HG03571 (cell line): ENCODE results near the gene EGFLAM.

Experiments used
- ATAC-seq: cut with Tn5 transposase; IDR thresholded peaks from one replicate; pipeline ENCODE4 v1.9.1; 2021; ENCODE audit not compliant: unreplicated experiment

Gene EGFLAM

DNA sequence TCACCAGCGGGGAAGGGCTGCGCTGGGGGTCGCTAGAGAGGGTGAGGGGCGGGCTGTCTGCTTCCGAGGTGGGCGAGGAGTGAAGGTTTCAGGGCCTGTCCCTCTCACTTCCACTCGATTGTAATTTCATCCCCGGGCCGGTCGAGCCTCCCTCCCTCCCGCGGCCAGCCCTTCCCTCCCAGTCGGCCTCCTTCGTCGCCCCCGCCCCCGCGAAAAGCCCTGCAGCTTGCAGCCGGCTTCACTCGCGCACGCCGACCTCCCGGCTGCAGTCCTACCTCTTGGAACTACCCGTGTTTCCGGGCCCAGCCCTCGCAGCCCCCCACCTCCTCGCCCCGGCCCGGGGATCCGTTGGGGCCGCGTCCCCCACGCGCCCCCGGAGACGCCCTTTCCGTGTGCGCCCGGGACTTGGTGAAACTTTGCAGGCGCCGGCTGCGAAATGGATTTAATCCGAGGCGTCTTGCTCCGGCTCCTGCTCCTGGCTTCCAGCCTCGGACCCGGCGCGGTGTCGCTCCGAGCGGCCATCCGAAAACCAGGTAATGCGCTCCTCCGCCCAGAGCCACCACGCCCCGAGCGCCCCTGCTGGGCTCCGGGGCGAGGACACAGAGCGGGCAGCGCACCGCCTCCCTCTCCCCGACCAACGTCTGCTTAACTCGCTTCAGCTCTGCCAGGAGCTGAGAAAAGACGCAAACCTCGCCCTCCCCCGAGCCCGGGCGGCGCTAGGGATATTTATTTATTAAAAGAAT lies at the start of gene EGFLAM:
EGFLAM (plus strand) TSS at position 241 of the 743 bp plus-strand sequence; CDS start at position 437, 196 bp downstream.
- no peak for ATAC-seq

DNA sequence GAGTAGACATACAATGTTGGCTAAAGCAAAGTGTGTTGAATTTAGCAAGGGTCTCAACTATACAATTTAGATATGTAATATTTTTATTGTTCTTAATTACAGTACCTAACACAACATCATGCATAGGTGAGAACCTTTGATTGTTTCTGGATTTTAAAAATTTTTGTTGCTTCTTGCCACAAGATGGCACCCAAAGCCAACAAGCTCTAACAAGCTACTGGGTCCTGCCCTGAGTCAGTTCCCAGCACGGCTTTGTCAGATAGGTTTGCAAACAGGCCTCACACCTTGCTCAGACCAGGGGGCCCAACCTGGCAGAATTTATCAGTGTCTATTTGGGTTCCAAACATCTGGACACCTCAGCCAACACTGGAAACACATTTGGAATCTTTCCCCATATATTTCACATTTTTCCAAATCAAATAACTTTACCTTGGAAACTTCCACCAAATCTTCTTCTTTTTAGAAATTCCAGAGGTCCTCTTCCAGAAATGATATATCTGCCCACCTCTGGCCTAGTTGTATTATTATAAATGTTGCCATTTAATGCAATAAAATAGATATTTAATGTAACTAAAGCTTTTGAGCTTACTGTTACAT lies 49.5 kb upstream of the EGFLAM start:
- ATAC-seq = no peak

DNA sequence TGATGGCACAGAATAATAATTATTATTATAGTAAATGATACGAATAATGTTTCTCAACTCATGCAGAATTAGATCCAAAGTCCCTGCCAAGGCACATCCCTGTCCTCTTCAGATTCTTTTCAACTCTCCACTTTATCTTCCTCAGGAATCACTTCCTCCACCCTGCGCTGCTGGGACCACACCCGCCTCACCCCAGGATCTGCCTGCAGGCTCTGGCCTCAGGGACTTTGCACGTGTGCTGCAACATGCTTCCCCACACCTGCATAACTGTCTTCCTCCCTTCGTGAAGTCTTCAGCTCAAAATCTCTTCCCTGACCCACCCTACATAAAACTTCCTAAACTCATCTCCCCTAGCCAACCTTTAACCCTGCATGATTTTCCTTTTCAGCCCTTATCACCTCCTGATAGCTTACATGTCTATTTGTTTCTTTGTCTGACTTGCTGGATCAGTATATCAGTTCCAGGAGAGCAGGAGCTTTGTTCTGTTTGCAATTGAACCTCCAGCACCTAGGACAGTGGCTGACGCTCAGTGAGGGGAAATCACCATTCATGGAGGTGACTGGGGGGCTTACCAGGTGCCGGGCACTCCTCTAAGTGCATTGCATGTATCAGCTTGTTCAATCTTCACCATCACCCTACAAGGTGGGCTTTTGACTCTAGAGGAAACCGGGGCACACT lies 47.5 kb upstream of the EGFLAM start:
- ATAC-seq = no peak

DNA sequence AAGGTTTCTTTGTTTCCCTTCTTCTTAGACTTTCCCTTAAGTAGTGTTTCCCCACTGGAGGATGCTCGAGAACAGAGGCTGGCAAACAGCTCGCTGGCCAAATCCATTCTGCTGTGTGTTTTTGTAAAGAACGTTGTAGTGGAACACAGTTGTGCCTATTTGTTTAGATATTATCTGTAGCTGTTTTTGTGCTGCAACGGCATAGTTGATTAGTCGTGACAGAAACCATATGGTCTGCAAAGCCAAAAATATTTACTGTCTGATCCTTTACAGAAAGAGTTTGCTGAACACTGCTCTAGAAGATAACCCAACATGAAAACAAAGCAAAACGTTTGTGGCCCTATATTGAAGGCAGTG lies 47.0 kb upstream of the EGFLAM start:
- no peak for ATAC-seq

DNA sequence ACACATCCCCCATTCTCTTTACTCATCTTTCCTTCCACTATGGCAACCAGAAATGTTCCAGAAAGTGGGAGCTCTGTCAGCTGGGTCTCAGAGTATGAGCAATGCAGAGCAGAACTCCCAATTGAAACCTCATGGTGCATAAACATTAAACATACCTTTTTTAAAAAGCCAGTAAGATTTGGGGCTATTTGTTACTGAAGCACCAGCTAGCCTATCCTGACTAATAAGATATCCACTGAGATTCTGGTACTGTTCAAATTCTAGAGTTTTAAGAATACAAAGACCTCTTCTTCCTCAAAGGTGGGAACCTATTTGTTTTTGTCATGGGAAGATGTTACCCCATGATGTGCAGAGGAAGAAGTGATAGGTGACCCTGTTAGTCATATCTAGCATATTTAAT lies 46.1 kb upstream of the EGFLAM start:
- ATAC-seq = no peak

DNA sequence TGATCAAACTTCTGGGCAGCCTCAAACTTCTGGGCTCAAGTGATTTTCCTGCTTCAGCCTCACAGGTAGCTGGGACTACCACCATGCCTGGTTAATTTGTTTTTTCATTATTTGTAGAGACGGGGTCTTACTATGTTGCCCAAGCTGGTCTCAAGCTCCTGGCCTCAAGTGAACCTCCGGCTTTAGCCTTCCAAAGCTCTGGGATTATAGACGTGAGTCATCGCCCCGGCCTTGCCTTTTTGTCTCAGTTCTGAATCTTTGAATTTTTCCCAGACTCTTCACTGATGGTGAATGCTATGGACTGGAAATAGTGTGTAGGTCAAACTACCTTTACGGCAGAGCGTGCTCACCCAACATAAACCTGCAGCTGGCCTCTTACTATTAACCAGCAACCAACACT lies 32.3 kb upstream of the EGFLAM start:
- no peak for ATAC-seq

DNA sequence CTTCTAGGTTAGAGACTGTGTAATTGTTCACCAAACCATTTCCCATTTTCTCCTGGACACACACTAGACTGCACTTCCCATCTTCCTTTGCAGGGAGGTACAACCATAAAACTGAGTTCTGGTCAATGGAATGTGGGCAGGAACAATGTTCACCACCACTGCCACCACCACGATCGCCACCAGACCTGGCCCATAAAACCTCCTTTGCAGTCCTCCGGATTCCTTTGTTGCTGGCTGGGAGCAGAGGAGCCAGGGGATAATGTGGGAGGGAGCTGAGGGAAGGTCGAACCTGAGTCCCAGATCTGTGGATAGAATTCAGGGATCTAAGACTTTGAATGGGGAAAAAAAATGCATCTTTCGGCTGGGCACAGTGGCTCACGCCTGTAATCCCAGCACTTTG lies 29.4 kb upstream of the EGFLAM start:
- no peak for ATAC-seq

DNA sequence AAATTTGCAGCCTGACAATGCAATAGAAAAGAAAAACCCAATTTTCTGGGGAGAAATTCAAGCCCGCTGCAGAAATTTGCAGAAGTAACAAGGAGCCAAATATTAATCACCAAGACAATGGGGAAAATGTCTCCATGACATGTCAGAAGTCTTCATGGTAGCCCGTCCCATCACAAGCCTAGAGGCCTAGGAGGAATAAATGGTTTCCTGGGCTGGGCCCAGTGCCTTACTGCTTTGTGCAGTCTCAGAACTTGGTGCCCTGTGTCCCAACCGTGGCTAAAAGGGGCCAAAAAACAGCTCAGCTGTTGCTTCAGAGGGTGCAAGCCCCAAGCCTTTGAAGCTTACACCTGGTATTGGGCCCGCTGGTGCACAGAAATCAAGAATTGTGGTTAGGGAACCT lies 23.6 kb upstream of the EGFLAM start:
- ATAC-seq = no peak

DNA sequence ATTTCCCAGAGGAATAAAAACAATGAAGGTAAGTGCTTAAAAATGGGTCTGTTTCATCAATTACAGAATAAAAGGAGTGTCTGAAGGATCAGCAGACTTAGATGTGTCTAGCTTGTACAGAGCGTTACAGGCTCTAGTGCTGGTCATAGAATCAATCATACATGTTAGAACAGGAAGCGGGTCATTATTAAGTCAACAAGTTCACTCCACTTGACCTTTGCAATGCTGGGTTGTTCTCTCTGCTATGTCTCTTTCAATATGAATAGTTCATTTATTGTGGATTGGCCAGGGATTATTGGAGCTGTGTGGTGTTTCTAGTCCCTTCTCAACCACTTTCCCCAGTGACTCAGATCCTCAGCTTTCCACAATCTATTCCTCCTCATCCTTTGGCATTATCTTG lies 20.7 kb upstream of the EGFLAM start:
- ATAC-seq = no peak

DNA sequence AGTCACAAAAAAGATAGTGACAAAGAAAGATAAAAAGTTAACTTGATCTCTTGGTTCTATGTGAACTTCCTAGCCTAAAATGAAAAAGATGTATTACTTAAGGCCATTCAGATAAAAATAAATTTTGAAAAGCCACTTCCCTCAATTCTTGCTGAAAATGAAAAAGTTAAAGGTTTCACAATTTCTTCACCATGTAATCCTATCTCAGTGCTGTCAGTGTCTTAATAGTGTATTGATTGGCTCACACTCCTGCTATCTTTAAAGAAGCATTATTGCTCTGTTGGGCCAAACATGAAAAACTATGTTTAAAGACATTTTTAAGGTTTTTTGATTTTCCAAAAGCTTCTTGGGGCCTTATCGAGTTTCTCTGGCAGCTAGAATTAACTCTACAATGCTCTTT lies 18.1 kb upstream of the EGFLAM start:
- ATAC-seq = no peak

DNA sequence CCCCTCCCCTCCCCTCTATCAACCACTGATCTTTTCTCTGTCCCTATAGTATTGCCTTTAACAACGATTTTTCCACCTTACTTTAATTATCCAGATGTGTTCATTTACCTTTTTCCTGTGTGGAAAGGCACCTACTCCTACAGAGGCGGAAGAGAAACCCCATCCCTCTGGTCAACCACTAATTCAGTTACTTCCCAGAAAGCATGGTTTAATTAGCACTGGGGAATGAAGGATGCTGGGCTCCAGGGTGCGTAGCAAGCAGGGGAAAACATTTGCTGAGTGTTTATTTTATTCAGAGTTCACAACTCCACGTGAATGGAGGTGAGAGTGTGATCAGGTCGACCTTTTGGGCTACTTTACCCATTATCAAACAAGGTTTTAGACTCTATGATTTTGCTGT lies 16.7 kb upstream of the EGFLAM start:
- ATAC-seq = no peak

DNA sequence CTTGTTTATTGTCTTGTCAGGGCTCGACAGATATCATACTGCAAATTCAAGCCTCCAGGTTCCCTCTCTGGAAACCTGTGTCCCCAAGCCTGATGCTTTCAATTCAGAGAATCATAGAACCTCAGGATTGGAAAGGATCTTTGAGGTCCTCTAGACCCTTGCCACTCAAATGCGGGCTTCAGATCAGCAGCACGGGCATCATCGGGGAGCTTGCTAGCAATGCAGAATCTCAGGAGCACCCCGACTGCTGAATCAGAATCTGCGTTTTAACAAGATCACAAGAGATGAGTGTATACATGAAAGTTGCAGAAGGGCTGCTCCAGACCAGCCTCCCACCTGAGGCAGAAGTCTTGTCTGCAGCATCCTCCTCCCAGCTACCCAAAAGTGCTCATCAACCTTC lies 13.1 kb upstream of the EGFLAM start:
- no peak for ATAC-seq

DNA sequence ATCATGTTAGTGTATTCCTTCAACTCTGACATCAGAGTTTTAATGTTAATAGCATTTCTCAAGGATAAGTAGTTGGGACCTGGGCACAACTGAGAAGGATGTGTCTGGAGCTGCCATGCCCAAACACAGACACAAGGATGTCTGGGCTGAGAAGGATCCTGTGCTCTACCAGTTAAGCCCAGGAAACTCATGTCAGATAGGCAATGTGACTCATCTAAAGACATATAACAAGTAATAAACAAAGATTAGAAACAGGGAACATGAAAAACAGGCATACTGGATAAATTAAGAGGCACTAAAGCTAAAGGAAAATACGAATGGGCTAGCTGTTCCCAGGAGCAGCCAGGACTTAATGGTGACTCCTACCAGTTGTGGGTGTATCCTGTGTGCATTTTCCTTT lies 9.1 kb upstream of the EGFLAM start:
- no peak for ATAC-seq

DNA sequence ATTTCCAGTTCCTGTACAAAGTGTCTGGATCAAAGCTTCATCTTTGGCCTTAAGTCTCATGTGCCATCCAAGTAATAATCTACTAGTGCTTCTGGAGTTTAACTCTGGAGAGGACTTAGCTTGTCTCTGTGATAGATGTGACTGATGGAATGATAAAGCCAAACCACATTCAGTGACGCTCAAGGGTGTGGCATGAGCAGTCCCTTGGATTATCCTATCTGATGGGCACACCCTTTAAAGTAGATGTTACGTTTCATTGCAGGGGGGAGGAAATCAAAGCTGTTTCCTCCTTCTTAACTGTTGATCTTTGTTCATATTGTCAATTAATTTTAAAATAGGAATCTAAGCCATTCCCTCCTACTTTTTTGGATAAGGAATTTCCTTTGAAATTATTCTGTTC lies 8.5 kb upstream of the EGFLAM start:
- ATAC-seq = no peak

DNA sequence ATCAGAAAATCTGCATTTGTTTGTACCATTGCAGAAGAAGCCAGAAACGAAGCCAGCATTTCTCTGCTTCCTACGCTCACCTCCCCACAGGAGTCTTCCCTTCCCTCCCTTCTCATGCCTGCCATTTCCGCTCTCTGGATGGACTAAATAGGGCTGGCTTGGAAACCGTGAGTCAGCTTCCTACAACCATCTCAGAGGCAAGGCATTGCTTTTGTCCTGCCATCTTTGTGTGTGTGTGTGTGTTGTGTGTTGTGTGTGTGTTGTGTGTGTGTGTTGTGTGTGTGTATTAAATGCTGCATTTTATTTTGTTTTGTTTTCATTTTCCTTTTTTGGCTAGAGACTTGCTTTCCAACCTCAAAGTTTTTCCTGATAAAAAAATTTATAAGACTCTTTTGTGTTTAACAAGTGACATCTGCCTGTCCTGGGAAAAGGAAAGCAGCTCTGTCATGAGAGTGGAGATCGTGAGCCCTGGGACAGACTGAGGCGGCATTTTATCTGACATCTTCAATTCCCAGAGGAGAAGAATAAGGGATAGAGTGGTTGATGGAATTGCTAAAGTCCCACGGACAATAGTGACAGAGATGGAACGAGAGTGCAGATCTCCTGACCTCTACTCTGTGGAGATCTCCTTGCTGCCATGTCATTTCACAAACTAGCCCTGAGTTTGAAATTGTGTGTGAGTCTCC lies 7.5 kb upstream of the EGFLAM start:
- ATAC-seq = no peak

DNA sequence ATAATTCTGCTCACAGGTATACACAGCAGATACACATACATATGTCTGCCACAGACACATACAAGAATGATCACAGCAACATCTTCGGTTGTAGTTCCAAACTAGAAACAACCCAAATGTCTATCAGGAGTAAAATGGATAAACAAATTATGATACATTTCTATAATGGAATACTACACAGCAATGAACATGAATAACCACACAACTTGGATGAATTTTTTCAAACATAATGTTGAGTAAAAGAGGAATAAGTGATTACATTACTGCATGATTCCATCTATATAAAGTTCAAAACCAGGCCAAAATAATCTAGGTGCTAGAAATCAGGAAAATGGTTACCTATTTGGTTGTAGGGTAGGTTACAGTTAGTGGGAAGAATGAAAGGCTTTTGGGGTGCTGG lies 4.6 kb upstream of the EGFLAM start:
- ATAC-seq = no peak

DNA sequence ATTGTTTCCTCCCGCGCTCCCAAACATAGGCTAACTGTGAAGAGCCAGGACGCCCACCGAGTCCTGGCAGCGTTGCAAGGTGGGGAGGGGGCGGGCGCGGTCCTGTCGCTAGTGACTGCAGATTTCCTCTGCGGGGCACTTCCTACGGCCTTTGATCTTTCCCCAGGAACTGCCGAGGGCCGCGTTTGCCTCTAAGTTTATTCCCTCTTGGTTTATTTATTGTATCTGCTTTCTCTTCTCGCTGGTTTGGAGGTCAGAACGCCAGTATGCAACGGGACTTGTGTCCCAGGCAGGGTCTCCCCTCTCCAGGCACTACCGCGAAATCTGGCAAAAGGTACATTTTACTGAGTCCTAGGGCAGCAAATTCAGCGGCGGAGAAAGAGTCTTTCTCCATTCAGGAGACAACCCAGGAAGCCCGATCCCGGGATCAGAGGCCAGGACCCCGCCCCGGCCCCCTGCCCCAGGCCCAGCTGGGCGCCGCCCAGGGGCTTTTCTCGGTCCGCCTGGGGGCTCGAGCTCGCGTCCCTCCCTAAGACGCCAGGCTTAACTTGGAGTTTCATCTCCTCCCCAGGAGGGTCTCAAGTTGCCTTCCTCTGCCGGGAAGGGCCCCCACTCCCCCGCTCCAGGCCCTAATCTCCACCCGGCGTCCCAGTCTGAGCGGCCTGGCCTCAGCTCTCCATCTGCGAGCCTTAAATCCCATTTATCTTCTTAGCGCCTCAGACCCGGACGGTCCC lies 884 bp upstream of the EGFLAM start:
- no peak for ATAC-seq

DNA sequence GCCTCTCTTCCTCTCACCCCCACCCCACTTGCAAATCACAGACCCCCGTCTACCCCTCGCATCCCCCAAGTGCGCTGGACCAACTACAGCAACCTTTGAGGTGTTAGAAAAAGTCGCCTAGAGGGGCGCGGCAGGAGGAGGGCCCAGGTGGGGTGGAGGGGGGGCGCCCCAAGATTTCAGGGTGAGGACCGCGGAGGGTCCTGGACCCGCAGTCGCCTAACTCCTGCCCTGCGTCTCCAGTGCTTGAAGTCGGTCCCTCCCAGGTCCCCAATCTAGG lies 379 bp upstream of the EGFLAM start:
- ATAC-seq = no peak

DNA sequence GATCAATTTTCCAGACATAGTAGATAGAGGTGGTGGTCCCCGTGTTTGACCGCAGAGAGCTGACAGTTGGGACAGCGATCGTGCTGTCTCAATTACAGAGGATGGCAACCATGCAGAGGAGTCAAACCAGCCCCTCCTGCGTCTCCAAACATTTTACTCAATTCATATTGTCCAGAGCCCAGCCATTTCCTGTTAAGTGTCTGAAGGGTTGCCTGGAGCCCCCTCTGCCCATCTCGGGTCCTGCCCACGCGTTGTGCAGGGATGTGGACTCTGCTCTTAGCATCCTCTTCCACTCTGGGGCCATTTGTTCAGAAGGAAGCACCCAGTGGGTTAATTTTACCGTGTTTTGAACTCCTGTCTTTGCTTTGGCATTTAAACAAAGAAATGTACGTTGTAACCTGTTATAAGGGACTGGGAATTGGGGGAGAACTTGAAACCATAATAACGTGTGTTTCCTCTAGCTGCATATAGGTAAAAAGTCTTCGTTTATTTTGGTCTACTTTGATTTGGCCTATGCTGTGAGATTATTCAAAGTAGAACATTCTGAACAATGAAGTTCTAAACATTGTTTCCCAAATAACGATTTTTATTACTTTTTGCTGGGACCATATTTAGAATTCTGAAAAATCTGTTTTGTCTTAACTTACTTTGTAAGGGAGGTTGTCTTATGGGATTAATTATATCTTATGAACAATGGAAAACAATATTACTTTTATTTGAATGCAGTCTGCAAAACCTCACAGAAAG lies 876 bp downstream of the EGFLAM start:
- ATAC-seq = no peak

DNA sequence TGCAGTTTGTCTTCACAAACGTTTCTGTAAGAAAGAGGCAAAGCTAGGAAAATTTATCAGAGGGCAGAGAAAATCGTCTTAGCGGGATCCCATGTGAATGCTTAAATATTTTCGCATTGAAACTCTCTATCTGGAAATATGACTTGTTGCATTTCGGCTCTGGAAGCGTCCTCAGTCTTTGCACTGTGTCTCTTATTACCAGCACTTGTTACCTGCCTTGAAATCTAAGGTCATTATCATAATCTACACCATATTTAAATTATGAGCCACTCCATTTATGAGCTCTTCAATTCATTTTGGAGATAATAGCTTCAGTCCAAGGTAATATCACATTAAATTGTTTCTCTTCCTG lies 1.4 kb downstream of the EGFLAM start:
- ATAC-seq = no peak

DNA sequence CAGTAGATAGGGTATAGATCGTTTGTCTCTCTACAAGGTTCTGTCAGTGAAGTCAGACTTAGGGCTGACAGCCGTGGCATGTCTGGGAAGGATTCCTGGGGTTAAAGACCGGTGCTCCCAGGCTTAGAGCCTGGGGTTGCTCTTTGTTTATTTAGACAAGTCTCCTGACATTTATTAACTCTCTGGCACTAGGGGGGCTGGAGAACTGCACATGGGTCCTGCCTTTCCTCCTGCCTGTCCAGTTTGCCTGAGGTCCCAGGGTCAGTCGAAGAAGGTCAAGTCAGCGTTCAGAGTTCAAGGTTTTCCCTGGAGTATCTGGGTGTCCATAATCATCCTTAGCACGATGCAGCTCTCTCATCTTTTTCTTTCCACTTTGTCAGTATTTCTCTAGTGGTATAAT lies 5.6 kb downstream of the EGFLAM start:
- no peak for ATAC-seq
